Cerebellar cortex (tissue), 1 donor: ENCODE data around the gene UCK2.

Experiments used
- DNase-seq: peaks from one replicate; pipeline ENCODE4 v3.0.0-alpha.2; 2015; ENCODE audit warnings: low spot score

UCK2 gene

GRCh38 chr1:165855010-165855838, 27.8 kb downstream of the UCK2 start:
- no peak for DNase-seq

GRCh38 chr1:165856021-165856420, 28.6 kb downstream of the UCK2 start:
- DNase-seq = no peak

GRCh38 chr1:165856606-165857005, 29.2 kb downstream of the UCK2 start:
- no peak for DNase-seq

GRCh38 chr1:165857046-165857801, 29.8 kb downstream of the UCK2 start:
- DNase-seq = no peak

- DNase-seq = no peak
These were observed 31.0 kb downstream of the UCK2 start for GRCh38 chr1:165858364-165858823.

- DNase-seq = no peak
These were observed 31.8 kb downstream of the UCK2 start for GRCh38 chr1:165858967-165859845.

GRCh38 chr1:165860065-165860464, 32.7 kb downstream of the UCK2 start:
- no peak for DNase-seq

GRCh38 chr1:165861911-165862310, 34.5 kb downstream of the UCK2 start:
- DNase-seq = no peak

- DNase-seq = peak; percentile 20
These were observed 35.0 kb downstream of the UCK2 start for GRCh38 chr1:165862448-165862847.

GRCh38 chr1:165863346-165863745, 35.9 kb downstream of the UCK2 start:
- DNase-seq = no peak

GRCh38 chr1:165865633-165866340, 38.4 kb downstream of the UCK2 start:
- no peak for DNase-seq

GRCh38 chr1:165869343-165869742, 41.9 kb downstream of the UCK2 start:
- no peak for DNase-seq

GRCh38 chr1:165871311-165872067, 44.1 kb downstream of the UCK2 start:
- peak; percentile 29 for DNase-seq

GRCh38 chr1:165873481-165873880, 46.1 kb downstream of the UCK2 start:
- DNase-seq = no peak

- no peak for DNase-seq
These were observed 47.2 kb downstream of the UCK2 start for GRCh38 chr1:165874643-165875042.

GRCh38 chr1:165875171-165875570, 47.8 kb downstream of the UCK2 start:
- no peak for DNase-seq

- no peak for DNase-seq
These were observed 48.2 kb downstream of the UCK2 start for GRCh38 chr1:165875604-165876003.

GRCh38 chr1:165876121-165876520, 48.7 kb downstream of the UCK2 start:
- no peak for DNase-seq

GRCh38 chr1:165877411-165877810, 50.0 kb downstream of the UCK2 start:
- DNase-seq = no peak

- DNase-seq = no peak
These were observed 50.6 kb downstream of the UCK2 start for GRCh38 chr1:165877940-165878556.
